Brain pericyte (primary cell): ENCODE results near the gene ELP1.

Experiments
- DNase-seq: peaks from one replicate; pipeline ENCODE4 v3.0.0-alpha.2; 2012; ENCODE audit warnings: low read depth, low spot score

Gene ELP1

DNA sequence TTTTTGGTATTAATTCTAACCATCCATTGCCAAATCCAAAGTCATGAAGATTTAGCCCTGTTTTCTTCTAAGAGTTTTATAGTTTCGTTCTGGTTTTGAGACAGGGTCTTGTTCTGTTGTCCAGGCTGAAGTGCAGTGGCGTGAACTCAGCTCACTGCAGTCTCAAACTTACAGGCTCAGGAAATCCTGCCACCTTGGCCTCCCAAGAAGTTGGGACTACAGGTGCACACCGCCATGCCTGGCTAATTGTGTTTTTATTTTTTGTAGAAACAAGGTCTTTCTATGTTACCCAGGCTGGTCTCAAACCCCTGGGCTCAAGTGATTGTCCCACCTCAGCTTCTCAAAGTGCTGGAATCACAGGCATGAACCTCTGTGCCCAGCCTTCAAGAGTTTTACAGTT lies 50.8 kb downstream of the ELP1 start:
- no peak for DNase-seq

GRCh38 chr9:108882052-108882888 lies 51.7 kb downstream of the ELP1 start:
- DNase-seq: no peak

DNA sequence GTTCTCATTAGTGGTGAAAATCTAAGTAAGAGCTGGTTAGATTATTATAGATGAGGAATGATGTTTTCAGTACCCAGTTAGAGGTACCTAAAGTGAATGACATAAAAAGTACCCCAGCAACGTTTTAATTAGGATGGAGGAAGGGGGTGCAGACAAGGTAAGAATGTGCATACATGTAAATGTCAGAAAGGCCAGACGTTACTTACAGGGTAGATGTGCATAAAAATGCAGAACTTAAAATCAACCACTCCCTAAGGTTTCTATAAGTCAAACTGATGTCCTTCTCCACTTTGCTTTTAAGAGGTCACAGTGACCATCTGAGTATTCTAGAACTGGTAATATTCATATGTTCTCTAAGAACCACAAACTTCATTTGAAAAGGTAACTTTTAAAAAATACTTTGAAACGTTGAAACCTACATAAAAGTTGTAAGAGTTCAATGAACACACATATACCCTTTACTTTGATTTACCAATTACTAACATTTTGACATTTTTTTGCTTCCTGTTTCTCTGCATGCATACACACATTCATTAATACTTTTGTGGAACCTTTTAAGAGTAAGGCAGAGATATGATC lies 53.1 kb downstream of the ELP1 start:
- DNase-seq: no peak

GRCh38 chr9:108877524-108877923 lies 56.4 kb downstream of the ELP1 start:
- no peak for DNase-seq

GRCh38 chr9:108876425-108876824 lies 57.5 kb downstream of the ELP1 start:
- DNase-seq: no peak

DNA sequence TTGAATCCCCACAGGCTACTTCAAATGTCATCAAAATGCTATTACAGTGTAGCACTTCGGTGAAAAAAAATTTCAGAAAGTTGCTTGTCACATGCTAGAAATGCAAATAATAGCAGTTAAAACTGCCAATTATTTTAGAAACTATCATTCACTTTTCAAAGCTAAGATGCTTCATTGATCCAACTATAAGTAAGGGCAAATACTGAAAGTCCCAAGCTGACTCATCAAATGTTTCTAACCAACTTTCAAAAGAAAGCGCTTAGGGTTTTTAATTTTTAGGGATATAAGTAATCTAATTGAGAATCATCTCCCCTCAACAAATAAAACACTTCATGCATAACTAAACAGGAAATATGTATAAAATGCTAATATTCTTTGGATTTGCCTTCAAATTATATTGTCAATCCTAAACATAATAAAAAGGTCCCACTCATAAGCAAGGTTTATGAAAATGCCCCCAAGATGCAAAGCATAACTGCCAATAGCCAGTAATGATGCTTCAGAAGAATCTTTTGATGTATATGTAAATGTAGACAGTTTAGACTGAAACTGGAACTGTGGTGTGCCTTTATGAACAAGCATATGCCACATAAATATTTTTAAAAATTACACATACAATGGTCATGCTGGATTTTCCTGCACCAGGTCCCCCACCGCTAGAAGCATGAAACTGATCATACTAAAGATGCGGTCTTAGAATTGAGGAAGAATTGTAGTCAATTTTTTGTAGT lies 59.7 kb downstream of the ELP1 start:
- no peak for DNase-seq

DNA sequence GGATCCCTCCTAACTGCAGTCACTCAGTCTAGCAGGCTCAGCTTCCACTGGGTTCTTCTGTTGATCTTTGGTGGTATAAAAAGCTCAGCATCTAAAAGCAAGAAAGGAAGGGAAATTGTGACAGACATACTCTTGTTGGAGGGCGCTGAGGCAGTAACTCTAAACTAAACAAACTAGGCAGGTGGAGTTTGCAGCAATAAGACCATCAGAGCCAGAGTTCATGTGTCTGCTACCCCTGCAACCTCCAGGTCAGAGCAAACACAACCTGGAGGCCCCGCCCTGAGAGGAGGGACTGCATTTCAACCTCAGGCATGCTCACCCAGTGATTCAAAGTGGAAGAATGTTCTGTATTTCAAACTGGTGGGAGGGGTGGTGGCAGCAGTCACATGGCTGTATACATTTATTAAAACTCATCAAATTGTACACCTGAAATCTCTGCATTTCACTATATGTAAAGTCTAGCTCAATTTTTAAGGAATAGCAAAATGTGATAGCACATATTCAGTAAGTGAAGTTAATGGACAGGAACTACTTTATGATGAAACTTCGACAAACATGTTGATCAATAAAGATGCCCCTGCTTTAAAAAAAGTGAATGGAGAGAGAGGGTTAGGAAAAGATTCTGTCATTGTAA lies 64.7 kb downstream of the ELP1 start:
- no peak for DNase-seq

DNA sequence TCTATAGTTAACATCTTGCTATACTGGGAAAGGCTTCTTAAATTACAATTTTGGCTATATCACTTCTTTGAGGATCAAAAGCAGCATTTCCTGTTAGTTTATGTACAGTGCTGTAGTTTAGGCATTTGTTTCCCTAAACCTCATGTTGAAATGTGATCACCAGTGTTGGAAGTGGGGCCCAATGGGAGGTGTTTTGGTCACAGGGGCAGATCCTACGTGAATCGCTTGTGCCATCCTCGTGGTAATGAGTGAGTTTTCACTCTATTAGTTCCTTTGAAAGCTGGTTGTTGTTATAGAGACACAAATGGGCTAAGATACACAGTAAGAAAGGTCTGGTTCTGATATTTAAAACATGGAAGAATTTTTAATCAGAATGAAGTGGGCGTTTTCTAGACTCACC lies 66.1 kb downstream of the ELP1 start:
- no peak for DNase-seq

DNA sequence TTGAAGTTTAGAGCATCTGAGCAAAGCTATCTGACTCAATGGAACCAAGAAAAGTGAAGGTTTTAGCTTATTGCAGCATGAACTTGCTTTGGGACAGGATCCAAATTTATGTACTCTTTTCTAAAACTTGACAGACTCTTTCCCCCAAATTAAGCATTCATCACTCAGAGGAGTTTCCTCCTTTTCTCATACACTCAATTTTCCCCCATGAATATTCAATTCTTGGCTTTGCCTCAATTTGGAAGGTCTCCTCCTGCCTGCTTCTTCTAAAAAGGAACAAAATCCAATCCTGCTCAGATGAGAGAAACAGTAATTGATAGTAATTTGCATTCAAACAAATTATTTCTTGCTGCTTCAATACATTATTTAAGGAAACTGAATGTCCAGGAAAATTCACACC lies 66.8 kb downstream of the ELP1 start:
- no peak for DNase-seq

DNA sequence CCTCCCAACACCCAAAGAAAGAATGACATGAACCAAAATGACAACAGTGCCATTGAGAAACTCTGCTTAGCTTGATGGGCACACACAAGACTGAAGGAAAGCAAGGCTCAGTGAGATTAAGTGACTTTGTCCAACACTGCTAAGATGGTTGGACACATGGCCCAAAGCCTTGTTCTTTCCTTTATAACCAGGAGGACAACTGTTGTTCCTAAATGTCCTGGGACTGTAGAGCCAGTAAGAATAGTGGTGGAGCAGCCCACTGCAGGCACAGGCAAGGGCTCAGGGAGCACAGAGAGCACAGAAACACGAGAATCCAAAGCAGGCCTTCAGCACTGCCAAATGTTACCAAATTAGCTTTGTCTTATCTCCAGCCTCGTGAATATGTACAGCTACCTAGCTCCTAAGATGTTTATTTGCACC lies 67.9 kb downstream of the ELP1 start:
- no peak for DNase-seq

GRCh38 chr9:108865037-108865436 lies 68.9 kb downstream of the ELP1 start:
- no peak for DNase-seq

- no peak for DNase-seq
These were observed 69.5 kb downstream of the ELP1 start for GRCh38 chr9:108864446-108864845.

- DNase-seq: no peak
These were observed 70.0 kb downstream of the ELP1 start for GRCh38 chr9:108863891-108864290.

DNA sequence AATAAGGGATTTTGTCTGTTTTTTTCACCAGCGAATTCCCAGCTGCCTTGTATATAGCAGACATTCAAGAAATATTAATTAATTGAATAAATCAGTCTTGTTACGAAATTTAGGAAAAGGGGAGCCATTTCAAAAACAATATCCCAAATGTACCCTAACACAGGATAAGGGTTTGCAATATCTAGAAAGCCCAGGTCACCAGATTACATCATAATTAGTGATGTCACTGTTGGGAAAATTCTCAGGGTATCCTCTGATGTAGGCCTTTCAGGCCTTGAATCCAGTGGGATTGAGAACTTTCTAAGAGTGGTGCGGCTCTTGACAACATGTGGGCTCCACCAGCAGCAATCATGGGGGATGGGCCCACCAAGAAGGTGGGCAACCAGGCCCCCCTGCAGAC lies 71.9 kb downstream of the ELP1 start, which contains the start of gene ACTL7A:
ACTL7A (plus strand) TSS at position 270 of the 400 bp plus-strand sequence; CDS start at position 327, 57 bp downstream.
- DNase-seq: no peak

- no peak for DNase-seq
These were observed 72.5 kb downstream of the ELP1 start for GRCh38 chr9:108861464-108861863.

DNA sequence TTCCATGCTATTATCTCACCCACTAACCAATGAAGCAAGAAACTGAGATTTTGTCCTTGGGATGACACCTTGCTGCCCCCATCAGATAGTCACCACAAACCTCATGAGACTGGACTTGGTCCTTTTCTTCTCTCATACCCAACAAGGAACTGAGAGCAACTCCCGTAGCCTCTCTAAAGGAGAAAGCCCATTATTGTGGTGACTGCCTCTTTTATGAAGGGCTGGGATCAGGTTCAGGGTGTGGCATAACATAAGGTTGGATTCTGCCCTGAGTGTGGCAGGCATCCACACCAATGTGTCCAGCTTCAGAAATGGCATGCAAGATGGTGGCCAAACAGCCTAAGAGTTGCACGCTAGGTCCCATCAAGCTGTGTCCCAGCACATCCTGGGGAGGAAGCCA lies 73.2 kb downstream of the ELP1 start:
- DNase-seq: no peak

DNA sequence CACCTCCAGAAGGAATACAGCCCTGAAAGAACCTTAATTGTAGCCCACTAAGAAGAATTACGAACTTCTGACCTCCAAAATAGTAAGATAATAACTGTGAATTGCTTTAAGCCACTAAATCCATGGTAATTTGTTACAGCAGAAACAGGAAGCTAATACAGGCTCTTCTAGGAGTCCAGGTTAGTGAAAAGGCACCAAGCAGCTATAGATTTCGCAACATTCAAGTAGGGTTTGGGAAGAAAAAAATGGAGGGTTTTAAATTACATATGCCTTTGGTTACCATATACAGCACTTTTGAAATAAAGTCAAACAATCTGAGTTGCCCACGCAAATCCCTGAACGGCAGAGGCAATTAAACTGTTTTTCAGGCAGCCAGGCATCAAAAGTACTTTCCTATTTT lies 73.6 kb downstream of the ELP1 start:
- no peak for DNase-seq

GRCh38 chr9:108859459-108860114 lies 74.3 kb downstream of the ELP1 start:
- DNase-seq: no peak

GRCh38 chr9:108857572-108857971 lies 76.4 kb downstream of the ELP1 start:
- no peak for DNase-seq

- DNase-seq: no peak
These were observed 78.0 kb downstream of the ELP1 start, which contains the start of gene ACTL7B for GRCh38 chr9:108855888-108856287. Gene ACTL7B (minus strand): TSS chr9:108855986. CDS start chr9:108855930, 56 bp downstream.

- DNase-seq: no peak
These were observed 78.4 kb downstream of the ELP1 start for GRCh38 chr9:108855529-108855886.
